Thyroid gland (tissue), 4 donors: ENCODE results near the gene AJAP1.

Source experiments
- CTCF ChIP-seq, 6 experiments: fragments of 200-600 bp in 3 of 6; fragments of 450-650 bp in 3 of 6; sonication (generic) in 3 of 6; IDR thresholded peaks; one replicate each; pipeline ENCODE4 v1.5.1; 2016 to 2019; ENCODE audit warnings: antibody characterized with exemption in 6 of 6, mild to moderate bottlenecking in 2 of 6, inconsistent platforms in 1 of 6, moderate library complexity in 1 of 6
- POLR2A ChIP-seq, 2 donors: fragments of 450-650 bp; IDR thresholded peaks; one replicate each; pipeline ENCODE4 v1.6.1; 2017; ENCODE audit warnings: antibody characterized with exemption in 2 of 2, mild to moderate bottlenecking in 2 of 2, moderate library complexity in 1 of 2

GRCh38 chr1:4611563-4612341, 42.7 kb upstream of the AJAP1 start:
- TF ChIP-seq POLR2A (IDR thresholded peaks at IDR 0.05), result no peak
- no peak for TF ChIP-seq CTCF (IDR thresholded peaks at IDR 0.05)
